GM18909 (cell line): Measurements from ENCODE around the gene LPP.

ENCODE experiments used
- ATAC-seq: cut with Tn5 transposase; IDR thresholded peaks from one replicate; pipeline ENCODE4 v1.9.1; 2021; ENCODE audit warnings: mild to moderate bottlenecking; ENCODE audit not compliant: unreplicated experiment, poor library complexity

LPP gene

DNA sequence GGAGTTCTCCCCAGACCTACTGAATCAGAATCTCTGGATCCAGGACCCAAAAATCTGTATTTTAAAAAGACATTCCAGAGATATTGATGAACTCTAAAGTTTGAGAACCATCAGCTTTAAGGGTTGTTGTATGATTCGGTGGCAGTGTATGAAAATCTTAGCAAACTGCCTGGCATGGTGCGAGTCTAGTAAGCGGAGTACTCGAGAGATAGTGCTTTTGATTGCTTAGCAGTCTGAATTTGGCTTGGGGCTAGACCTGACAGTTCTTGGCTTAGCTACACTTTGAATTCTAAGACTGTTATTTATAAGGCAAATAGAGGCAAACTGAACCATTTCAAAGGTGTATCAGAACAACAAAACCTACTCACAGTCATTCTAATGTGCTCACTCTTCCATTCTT, 329.0 kb downstream of the LPP start:
- ATAC-seq: no peak

DNA sequence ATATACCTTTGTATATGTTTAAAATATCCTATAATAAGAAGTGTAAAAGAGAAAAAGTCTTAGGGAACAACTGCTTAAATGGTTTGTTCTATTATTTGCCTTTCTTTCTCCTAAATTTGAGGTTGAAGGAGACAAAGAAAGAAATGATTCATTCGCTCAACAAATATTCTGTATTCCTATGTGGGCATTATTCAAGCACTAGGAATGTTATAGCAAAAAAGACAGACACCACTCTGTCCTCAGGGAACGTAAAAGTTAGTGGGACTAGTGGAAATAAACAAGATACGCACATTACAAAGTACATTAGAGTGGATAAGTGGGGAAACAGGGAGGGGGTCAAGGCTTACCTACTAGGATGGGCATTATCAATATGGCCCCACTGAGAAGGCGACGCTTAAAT, 332.2 kb downstream of the LPP start:
- no peak for ATAC-seq

DNA sequence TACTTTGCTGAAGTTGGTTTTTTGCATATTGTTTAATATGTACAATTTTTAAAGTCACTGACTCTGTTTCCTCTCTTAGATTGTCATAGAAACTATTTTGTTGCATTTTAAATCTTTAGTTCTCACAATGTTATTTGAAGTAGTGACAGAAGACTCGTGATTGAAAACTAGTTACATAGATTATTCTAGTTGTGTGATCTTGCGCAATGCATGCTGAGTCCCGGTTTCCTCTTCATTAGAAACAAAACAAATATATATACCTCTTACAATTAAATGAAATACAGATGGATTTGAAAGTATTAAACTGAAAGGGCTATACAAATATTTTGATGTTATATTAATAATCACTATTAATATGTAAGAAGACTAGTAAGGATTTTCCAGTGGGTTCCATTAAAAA, 333.0 kb downstream of the LPP start:
- no peak for ATAC-seq

DNA sequence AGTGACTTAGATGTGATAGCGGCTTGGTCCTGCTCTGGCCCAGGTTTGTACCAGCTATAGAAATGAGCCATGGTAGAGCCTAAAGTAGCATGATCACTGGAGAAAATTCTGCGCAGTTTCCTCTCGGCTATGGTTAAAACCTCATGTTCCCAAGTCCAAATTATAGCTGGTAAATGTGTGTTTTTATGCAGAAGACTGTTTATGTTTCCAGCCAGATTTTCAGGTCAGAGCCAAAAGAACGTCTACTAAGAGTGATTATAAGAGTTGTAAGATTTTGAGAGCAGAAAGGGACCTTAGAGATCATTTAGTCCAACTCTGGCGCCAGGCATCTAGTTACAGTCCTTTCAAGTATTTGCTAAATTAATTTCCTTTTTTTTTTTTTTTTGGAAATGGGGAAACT, 333.7 kb downstream of the LPP start:
- ATAC-seq: no peak

DNA sequence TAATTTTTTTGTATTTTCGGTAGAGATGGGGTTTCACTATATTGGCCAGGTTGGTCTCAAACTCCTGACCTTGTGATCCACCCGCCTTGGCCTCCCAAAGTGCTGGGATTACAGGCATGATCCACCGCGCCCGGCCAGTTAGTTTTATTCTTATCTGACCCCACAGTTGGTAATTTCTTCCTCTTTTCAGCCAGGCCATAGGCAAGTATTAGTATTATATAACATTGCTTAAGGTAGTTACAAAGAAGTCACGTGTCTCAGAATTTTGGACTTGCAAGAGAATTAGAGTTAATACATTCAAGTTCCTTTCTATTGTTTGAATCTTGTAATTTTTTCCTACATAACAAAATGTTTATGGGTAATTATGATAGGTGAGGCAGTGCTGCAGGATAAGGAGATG, 334.8 kb downstream of the LPP start:
- ATAC-seq: no peak

DNA sequence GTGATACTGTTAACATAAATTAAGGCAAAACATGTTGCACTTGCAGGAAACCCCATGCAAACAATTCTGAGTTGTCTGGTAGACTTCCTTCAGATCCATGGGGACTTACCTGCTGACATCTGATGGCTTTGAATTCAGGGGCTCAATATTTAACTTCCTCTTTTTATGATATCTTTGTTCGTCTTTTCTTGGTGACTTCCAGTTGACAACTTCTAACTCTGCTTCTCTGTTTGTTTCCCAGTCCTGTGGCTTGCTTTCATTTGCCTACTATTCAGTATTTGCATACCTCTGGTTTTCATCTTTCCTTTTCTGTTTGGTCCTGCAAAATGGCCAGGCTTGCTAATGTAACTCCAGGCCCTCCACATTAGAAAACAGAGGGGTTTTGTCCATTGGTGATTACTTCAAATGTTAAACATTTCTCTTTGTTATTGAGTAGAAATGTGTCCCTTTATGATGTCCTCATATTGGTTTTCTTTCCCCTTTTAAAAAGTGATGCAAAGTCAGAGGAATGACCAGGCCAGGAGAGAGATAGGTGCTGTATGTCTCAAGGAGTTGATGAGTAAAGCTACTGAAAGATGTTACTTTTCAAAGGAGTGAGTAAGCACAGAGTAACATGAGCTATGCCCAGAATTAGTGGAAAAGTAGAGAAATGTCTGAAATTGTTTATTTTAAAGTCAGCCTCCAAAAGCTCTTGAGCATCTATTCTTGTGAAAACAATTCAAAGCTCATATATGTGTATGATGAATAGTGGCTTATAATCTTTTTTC, 335.9 kb downstream of the LPP start:
- no peak for ATAC-seq

DNA sequence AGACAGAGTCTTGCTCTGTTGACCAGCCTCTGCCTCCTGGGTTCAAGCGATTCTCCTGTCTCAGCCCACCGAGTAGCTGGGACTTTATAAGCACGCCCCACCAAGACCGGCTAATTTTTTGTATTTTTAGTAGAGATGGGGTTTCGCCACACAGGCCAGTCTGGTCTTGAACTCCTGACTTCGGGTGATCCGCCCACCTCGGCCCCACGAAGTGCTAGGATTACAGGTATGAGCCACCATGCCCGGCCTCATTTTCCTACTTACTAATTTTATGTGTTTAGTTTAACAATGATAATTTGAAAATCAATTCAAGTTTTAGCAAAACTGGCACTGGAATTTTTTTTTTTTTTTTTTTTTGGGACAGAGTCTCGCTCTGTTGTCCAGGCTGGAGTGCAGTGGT, 336.5 kb downstream of the LPP start:
- no peak for ATAC-seq

DNA sequence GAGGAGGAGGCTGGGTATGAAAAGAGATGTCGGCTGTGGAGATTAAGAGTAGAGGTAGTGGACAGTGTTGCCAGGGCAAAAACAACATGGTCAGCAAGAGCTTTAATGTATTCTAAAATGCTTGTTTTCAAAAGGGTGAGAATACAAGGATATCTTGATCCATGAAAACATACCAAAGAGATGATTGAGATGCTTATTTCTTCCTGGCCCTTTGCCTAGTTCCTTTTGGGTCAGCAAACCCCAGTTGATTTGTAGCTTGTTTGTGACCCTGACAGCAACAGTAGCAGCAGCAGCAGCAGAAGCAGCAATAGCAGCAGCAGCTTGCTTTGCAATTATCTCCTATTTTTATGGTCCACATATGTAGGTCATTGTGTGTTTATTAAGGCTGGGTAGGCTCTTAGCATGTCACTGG, 337.3 kb downstream of the LPP start:
- ATAC-seq: no peak

DNA sequence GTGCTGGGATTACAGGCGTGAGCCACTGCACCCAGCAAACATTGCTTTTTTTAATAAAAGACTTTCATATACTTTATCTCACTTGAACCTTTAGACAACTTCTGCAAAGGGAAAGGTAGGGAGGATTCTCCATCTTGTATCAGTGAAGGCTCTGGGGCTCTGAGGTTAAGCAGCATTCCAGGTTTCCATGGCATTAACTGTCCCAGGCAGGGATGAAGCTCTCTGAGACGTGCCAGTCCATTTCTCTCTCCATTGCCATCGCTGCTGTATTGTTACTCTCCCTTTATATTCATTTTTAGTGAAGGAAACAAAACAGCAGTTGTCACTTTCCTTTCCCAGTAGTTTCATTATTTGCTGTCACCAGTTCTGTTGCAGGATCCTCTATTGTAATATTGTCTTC, 342.4 kb downstream of the LPP start:
- ATAC-seq: no peak

DNA sequence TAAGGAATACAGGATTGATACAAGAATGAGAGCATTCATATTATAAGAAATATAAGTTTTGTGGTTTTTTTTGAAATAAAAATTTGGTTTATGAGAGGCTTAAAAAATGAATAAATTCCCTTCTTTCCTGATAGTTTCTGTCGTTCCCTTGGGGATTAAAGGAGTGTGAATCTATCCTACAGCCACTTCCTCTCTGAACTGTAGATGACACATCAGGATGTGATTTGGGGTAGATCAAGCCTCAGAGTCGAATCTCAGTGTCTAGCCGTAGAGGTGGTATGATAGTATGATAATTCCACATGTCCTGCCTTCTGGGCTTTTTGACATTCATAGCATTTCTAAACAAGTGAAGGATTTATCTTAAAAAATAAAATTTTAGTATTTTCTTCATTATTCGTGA, 343.1 kb downstream of the LPP start:
- no peak for ATAC-seq

DNA sequence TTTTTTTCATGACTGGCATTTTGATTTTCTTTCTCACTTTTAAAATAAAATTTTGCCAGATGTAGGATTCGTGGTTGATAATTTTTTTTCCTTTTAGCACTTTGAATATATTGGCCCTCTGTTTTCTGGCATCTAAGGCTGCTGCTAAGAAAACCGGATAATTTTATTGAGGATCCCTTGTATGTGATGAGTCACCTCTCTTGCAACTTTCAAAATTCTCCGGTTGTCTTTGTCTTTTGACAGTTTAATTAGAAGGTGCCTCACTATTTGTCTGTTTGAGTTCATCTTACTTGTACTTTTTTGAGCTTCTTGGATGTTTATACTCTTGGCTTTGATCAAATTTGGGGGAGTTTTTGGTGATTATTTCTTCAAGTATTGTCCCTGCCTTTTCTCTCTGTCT, 349.7 kb downstream of the LPP start:
- ATAC-seq: no peak

DNA sequence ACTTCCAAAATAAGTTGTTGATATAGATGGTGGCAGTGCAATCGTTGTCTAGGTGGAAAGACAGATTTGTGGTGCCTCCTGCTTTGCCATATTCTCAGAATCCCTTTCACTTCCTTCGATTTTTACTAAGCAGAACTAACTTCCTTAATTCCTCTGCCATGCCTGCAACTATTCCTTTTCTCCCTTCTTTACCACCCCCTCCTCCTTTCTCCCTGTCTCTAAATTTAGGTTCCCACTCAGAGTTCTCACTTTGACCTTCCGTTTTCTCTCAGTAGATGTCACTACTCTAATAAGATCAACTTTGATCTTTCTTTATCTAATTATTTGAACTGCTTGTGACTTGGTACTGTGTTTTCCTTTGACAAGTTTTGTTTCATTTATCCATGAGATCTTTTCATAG, 351.2 kb downstream of the LPP start:
- no peak for ATAC-seq

DNA sequence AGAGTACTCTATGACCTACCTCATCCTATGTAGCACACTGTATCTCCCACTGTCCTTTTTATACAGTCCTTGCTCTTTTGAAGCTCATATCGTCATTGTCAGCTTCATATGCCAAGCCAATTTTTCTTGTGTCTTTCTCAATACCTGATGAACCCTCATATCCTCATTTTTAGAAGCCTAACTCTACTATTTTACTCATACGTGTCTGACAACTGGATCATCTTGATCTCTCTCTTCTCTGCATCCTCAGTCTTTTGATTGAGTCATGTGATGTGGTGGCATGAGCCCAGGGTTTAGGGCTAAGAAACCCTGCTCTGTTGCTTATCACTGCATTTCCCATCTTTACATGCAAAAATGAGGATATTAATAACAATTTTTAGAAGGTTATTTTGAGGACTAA, 352.0 kb downstream of the LPP start:
- no peak for ATAC-seq

DNA sequence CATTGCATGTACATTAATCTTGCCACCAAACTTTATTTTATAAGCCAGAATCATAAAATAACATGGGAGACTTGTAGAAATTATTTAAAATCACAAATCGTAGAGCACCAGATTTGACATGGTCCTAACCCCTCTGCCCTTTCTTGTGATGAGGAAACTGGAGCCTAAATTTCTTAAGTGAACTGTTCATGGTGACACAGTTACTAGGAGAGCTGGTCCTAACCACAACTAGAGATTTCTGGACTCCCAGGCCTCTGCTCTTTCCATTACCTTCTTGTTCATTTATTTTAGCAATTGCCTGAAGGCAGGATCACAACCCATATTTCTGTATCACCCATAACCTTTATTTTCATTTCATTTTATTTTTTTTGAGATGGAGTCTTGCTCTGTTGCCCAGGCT, 352.5 kb downstream of the LPP start:
- ATAC-seq: no peak

DNA sequence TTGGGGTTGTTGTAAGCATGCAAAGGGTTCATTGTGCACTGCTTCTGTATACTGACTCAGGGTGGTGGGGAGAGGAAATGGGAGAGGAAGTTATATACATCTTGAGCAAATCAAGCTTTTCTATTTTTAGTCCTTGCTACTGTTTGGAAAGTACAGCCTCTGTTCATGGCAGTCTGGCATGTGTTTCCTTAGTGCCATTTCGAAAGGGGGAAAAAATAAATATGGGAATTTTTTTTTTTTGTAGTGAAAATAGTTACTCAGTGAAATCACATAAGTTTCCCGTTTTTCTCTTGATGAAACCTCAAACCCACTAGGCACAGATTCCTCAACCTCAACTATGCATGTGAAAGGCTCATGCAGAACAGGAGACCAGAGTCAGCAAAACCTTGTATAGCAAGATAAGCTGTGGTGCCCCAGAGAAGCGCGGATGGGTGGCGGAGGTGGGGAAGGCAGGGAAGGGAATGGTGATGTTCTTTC, 353.3 kb downstream of the LPP start:
- ATAC-seq: no peak

DNA sequence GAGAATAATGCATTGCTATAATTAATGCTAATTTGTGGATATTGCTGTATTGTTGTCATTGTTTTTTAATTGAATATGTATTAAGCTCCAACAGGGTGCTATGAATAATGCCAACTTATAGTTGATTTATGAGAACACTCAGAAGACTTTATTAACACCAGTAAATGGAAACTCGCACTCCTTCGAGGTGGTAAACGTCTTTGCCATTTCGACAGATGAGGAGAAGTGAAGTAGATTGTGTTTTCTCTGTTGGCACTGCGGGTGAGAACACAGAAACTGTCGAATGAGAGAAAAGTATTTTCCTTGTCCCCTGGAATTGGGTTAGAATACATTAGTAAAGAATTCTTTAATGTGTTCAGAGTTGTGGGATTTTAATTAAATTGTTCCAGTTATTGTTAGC, 354.5 kb downstream of the LPP start:
- ATAC-seq: no peak

DNA sequence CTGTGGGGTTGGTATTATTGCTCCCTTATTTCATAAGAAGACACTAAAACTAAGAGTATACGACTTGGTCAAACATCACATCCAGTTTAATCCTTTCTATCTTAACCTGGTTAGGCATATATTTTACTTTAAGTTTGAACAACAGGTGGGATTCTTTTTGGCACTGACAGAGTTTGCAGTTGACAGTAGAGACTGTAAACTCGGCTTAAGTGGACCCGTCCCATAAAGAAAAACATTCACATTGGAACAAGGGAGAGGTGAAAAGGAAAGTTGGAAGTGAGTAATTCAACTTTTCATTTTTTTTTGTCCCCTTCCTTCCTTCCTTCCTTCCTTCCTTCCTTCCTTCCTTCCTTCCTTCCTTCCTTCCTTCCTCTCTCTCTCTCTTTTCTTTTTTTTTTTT, 355.4 kb downstream of the LPP start:
- ATAC-seq: no peak

DNA sequence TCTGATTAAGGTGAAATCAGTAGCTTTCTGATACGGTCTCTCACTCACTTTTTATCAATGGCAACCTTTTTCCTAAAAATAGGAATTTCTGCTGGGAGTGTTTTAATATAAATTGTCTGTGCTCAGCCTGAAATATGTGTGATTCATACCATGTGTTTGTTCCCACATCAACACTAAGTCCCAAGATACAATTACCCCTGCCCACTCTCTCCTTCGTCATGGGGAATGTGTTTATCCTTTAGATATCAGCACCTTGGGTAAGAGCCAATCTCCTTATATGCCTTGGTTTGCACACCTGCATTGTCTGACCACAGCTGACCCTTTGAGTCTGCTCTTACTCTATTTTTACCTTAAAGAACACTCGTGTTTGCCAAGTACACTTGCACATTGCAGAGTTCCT, 356.4 kb downstream of the LPP start:
- ATAC-seq: no peak

DNA sequence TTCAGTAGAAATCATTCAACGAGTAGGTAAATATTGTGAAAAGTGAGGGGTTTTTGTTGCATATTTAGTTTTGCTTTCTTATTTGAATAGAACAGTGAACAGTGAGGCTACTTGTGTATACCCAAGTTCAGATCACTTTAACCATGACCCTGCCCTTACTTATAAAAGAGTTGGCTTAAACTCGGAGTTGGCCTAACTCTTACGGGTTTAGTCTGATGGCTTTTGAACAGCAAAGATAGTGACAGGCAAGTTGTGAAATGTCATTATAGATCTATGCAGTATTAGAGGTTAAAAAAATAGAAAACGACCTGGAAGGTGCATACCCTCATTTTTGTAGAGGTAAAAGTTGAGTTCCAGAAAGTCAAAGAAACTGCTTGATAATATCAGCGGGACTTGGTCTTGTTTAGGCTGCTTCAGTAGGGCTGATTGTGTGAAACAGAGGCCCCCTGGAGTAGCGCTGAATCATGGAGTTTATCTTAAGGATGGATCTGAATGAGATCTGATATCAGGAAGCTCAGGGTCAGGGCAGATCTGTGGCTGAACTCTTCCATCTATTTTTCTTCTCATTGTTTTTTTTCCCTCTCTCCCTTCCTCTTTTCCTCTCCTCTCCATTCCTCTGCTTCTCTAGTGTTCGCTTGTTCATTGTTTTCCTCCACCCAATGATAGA, 359.8 kb downstream of the LPP start:
- no peak for ATAC-seq

DNA sequence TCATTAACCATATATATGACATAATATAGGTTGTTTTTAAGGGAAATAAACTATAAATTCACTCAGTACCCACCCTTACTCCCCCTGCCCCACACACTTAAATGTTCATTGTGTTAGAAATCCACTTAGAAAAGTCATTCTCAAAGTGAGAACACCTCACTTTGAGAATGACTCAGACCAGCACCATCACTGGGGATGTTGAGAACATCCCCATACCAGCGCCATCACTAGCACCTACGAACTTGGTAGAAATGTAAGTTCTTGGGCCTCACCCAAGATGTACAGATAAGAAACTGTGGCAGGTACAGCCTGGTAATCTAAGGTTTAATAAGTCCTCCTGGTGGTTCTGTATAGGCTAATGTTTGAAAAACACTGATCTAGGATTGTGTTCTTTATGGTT, 362.6 kb downstream of the LPP start:
- ATAC-seq: no peak

DNA sequence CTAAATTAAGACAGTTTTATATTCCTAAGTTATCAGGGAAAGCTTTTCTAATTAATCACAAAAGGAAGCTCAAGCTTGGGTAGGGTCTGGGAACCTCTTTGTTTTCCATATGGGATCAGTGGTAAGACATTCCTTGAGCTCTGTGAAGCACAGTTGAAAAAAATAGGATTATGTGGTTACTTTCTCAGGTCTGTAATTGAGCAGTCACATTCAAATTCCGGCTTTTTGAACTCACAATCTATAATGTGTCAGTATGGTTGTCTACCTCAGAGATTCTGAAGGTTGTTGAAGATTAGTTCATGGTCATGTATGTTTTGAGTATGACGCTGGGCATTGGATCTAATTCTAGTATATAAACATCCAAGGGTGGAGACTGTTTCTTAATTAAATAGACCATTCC, 364.5 kb downstream of the LPP start:
- no peak for ATAC-seq

DNA sequence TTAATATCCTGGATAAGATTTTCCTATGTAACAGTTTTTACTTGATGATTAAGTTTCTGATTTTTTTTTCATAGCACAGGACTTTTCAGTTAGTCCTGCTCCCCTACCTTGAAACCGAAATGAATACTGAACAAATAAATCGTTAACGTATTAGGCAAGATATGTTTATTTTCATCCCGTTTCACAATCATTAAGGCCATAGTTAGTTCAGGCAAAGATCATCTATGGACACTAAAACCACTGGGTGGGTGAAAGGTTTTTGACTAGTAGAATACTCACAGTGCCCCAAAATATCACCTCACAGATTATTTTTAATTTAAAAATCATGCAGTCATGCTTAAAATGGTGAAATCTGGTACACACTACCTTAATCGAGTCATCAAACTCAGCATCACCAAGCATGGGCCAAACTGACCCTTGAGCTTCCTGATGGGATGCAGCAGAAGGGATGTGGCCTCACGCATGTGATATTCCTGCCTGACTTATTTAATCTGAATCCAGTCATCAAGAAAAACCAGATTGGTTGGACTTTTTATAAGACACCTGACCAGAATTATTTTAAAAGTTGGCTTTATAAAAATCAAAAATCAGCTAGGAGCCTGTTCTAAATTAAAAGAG, 365.0 kb downstream of the LPP start:
- ATAC-seq: no peak
